Esophagus squamous epithelium (tissue), 5 donors: Measurements from ENCODE around the gene TMEM214. TPM values are rescaled to one million over a fixed set of nuclear protein-coding genes. Genes with fewer than 3 reads are reported as not detected.

Experiments
- DNase-seq: peaks from one replicate; lab custom pipeline; 2025; lab: John Stamatoyannopoulos, UW
- H3K27ac ChIP-seq, 4 donors: fragments of 200-600 bp; sonication (generic); one replicate each; pipeline ENCODE4 v1.5.1; 2016 to 2019; ENCODE audit warnings: mild to moderate bottlenecking in 1 of 4
- H3K27me3 ChIP-seq, 4 donors: fragments of 200-600 bp; sonication (generic); 1 replicate in 3 of 4; 2 replicates in 1 of 4; pipeline versions ENCODE4 v1.5.1 to v1.6.0; 2017 to 2021; ENCODE audit warnings: antibody characterized with exemption in 1 of 4
- H3K36me3 ChIP-seq, 3 donors: fragments of 200-600 bp; sonication (generic); one replicate each; pipeline ENCODE4 v1.5.1; 2016 to 2019
- H3K4me1 ChIP-seq, 3 donors: fragments of 200-600 bp; sonication (generic); one replicate each; pipeline ENCODE4 v1.5.1; 2017 to 2019
- H3K4me3 ChIP-seq, 4 donors: fragments of 200-600 bp; sonication (generic); 1 replicate in 3 of 4; 2 replicates in 1 of 4; pipeline ENCODE4 v1.5.1; 2016 to 2019; ENCODE audit warnings: mild to moderate bottlenecking in 2 of 4, moderate library complexity in 1 of 4
- H3K9me3 ChIP-seq, 3 donors: fragments of 200-600 bp; sonication (generic); one replicate each; pipeline ENCODE4 v1.5.1; 2016 to 2019
- CTCF ChIP-seq, 6 experiments: fragments of 450-650 bp in 4 of 6; fragments of 200-600 bp in 2 of 6; sonication (generic) in 2 of 6; IDR thresholded peaks; one replicate each; pipeline ENCODE4 v1.5.1; 2016 to 2019; ENCODE audit warnings: antibody characterized with exemption in 6 of 6, mild to moderate bottlenecking in 4 of 6, moderate library complexity in 4 of 6
- POLR2A ChIP-seq, 4 donors: fragments of 450-650 bp; IDR thresholded peaks; one replicate each; pipeline ENCODE4 v1.6.1; 2017; ENCODE audit warnings: antibody characterized with exemption in 4 of 4, mild to moderate bottlenecking in 4 of 4, moderate library complexity in 3 of 4
- WGBS, 2 donors: methylation state at CpG; one replicate each; pipeline ENCODE4 v1.1.5; 2018; 5-methylcytosine and 5-hydroxymethylcytosine counted together
- intact Hi-C: fragments of 100-400 bp; cut with DNase I; formaldehyde crosslinking; loops from one replicate; pipeline ENCODE4 v1.15.0; 2022
- total RNA-seq, 4 donors: library from RNA; depleted of rRNA; stranded (reverse); fragments of >200 nt; gene quantifications; one replicate each; pipeline ENCODE4 v1.1.0, GENCODE V29; 2016
- donor health status: DM: yes; HTN: yes; CAD: no.

Gene TMEM214
- total RNA-seq, 4 donors from 2014 or later = 15.7 to 34.5 (median 32.1) TPM

GRCh38 chr2:27016801-27017325, 15.9 kb upstream of the TMEM214 start:
- H3K27ac ChIP-seq = no peak overlapping the region

DNA sequence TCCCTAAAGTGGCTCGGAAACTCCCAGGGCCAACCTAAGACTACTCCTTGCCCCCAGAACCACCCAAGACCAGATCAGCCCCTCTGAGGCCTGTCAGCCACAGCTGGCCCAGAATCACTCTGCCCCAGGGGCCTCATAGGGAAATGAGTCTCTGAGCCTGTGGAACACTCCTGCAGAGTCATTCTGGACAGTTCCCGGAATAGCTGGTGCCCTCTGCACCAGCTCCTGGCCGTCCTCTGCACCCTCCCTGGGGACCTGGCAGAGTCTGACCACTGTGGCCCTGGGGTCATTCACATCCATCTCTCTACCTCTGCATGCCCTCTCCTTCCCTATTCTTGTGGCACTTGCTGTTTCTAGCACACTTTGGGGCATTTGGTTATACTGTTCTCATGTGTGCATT, 14.6 kb upstream of the TMEM214 start:
- DNase-seq = no peak
- Histone ChIP-seq H3K27me3 (no peaks in the 10 kb centered on the region), H3K4me1 (peaks cover 0 to 43% (median 9%) of the 10 kb centered on the region in 3 donors), H3K4me3 (no peak overlapping the region), H3K27ac (no peak overlapping the region), H3K9me3 (no peaks in the 10 kb centered on the region), H3K36me3 (peaks cover 0 to 12% (median 4%) of the 10 kb centered on the region in 3 donors)
- 88 to 89% methylated on average over 3 of the region's 3 CpGs for WGBS, 2 donors
- intact Hi-C loops = loop anchor here (5.0 kb wide), 1 partner anchor 56 kb away; no protein-coding TSS in a partner anchor
- no peak for TF ChIP-seq POLR2A (IDR thresholded peaks at IDR 0.05)
- TF ChIP-seq CTCF (IDR thresholded peaks at IDR 0.05) = no peak

More at GRCh38 chr2:27016801-27017325, 15.9 kb upstream of the TMEM214 start:
- no peaks in the 10 kb centered on the region for H3K36me3 ChIP-seq
- TF ChIP-seq CTCF (IDR thresholded peaks at IDR 0.05) = peak; percentile 35 to 78 (median 67)
- TF ChIP-seq POLR2A (IDR thresholded peaks at IDR 0.05) = no peak
- H3K4me1 ChIP-seq = peaks cover 0 to 39% (median 7%) of the 10 kb centered on the region in 3 donors
- 50 to 67% methylated on average over 2 to 3 of the region's 3 CpGs for WGBS, 2 donors
- no peak overlapping the region for H3K4me3 ChIP-seq
- intact Hi-C loops = loop anchor here (5.0 kb wide), 1 partner anchor 55 kb away; no protein-coding TSS in a partner anchor
- DNase-seq = no peak
- no peaks in the 10 kb centered on the region for H3K9me3 ChIP-seq
- no peaks in the 10 kb centered on the region for H3K27me3 ChIP-seq

DNA sequence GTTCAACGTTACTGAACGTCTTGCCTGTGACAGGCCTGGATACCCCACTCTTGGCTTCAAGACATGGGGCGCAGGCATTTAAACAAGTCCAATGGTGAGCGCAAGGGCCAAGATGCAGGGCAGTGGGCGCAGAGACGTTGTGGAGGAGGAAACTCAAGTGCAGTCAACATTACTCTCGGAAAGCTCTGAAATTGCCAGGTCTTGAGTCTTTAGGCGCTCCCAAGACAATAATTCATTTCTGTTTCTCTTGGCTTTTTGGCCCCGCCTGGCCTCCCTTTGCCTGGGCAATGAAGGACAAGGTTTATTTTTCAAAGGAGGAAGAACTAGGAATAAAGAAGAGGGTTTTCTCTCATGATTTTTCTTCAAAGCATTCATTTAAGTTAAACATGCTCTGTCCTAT, 13.3 kb upstream of the TMEM214 start:
- peak overlapping the region in 1 of 4 donors; percentile 3 for H3K27ac ChIP-seq
- H3K36me3 ChIP-seq = peaks cover 4 to 25% (median 10%) of the 10 kb centered on the region in 3 donors
- 92 to 95% methylated on average over 9 of the region's 9 CpGs for WGBS, 2 donors
- H3K4me3 ChIP-seq = no peak overlapping the region
- intact Hi-C loops = loop anchor here (5.0 kb wide), 1 partner anchor 57 kb away; no protein-coding TSS in a partner anchor
- TF ChIP-seq POLR2A (IDR thresholded peaks at IDR 0.05) (no peak), CTCF (IDR thresholded peaks at IDR 0.05) (no peak)
- H3K4me1 ChIP-seq = peaks cover 0 to 43% (median 9%) of the 10 kb centered on the region in 3 donors
- no peak for DNase-seq
- H3K27me3 ChIP-seq = no peaks in the 10 kb centered on the region
- no peaks in the 10 kb centered on the region for H3K9me3 ChIP-seq

- Histone ChIP-seq H3K4me1 (peaks cover 0 to 36% (median 9%) of the 10 kb centered on the region in 3 donors), H3K4me3 (no peak overlapping the region), H3K9me3 (no peaks in the 10 kb centered on the region), H3K36me3 (peaks cover 4 to 32% (median 10%) of the 10 kb centered on the region in 3 donors), H3K27ac (peak overlapping the region in 1 of 4 donors; percentile 3), H3K27me3 (no peaks in the 10 kb centered on the region)
- WGBS, 2 donors = 80 to 84% methylated on average over 8 to 9 of the region's 9 CpGs
- intact Hi-C loops = loop anchor here (5.0 kb wide), 1 partner anchor 58 kb away; no protein-coding TSS in a partner anchor
- TF ChIP-seq POLR2A (IDR thresholded peaks at IDR 0.05) = no peak
- TF ChIP-seq CTCF (IDR thresholded peaks at IDR 0.05) = no peak
- no peak for DNase-seq
These were observed 12.6 kb upstream of the TMEM214 start for GRCh38 chr2:27019931-27020855.
